Measurements from ENCODE around the gene EMC9.
A peak's percentile ranks its signal among the peaks of the same experiment; 100 is the strongest.

Gene EMC9

GRCh38 chr14:24149302-24149969 is 8.0 kb upstream of the EMC9 start:
- TF ChIP-seq, protein P1, sequence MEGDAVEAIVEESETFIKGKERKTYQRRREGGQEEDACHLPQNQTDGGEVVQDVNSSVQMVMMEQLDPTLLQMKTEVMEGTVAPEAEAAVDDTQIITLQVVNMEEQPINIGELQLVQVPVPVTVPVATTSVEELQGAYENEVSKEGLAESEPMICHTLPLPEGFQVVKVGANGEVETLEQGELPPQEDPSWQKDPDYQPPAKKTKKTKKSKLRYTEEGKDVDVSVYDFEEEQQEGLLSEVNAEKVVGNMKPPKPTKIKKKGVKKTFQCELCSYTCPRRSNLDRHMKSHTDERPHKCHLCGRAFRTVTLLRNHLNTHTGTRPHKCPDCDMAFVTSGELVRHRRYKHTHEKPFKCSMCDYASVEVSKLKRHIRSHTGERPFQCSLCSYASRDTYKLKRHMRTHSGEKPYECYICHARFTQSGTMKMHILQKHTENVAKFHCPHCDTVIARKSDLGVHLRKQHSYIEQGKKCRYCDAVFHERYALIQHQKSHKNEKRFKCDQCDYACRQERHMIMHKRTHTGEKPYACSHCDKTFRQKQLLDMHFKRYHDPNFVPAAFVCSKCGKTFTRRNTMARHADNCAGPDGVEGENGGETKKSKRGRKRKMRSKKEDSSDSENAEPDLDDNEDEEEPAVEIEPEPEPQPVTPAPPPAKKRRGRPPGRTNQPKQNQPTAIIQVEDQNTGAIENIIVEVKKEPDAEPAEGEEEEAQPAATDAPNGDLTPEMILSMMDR (IDR thresholded peaks at IDR 0.05; ENCODE audit: low read depth, low read length) = no peak
- no peak overlapping the region for H3K4me3 ChIP-seq (replicated peaks in 1 of 2; ENCODE audit: low read depth in 2 of 2, low read length in 2 of 2)
- no peak for DNase-seq (ENCODE audit: low read depth in 2 of 2)

DNA sequence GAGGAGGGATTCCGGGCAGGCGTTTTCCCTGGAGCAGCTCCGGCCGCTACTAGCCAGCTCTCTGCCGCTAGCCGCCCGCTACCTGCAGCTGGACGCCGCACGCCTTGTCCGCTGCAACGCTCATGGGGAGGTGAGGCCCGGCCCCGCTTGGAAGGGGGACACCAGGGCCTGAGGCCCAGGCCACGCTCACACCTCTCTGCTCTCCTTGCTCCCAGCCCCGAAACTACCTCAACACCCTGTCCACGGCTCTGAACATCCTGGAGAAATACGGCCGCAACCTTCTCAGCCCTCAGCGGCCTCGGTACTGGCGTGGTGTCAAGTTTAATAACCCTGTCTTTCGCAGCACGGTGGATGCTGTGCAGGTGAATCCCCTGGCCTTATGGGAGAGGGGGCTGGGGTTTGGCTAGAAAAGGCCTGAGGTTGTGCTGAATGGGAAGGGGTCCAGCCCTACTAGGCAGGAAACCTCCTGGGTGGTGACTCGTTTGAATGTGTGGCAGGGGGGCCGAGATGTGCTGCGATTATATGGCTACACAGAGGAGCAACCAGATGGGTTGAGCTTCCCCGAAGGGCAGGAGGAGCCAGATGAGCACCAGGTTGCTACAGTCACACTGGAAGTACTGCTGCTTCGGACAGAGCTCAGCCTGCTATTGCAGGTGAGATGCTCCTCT is 6.5 kb upstream of the EMC9 start:
- TF ChIP-seq, protein P1 (IDR thresholded peaks at IDR 0.05; ENCODE audit: low read depth, low read length) = no peak
- H3K4me3 ChIP-seq (replicated peaks in 1 of 2; ENCODE audit: low read depth in 2 of 2, low read length in 2 of 2) = peak overlapping the region; percentile 88 to 91
- DNase-seq (ENCODE audit: low read depth in 2 of 2) = no peak

DNA sequence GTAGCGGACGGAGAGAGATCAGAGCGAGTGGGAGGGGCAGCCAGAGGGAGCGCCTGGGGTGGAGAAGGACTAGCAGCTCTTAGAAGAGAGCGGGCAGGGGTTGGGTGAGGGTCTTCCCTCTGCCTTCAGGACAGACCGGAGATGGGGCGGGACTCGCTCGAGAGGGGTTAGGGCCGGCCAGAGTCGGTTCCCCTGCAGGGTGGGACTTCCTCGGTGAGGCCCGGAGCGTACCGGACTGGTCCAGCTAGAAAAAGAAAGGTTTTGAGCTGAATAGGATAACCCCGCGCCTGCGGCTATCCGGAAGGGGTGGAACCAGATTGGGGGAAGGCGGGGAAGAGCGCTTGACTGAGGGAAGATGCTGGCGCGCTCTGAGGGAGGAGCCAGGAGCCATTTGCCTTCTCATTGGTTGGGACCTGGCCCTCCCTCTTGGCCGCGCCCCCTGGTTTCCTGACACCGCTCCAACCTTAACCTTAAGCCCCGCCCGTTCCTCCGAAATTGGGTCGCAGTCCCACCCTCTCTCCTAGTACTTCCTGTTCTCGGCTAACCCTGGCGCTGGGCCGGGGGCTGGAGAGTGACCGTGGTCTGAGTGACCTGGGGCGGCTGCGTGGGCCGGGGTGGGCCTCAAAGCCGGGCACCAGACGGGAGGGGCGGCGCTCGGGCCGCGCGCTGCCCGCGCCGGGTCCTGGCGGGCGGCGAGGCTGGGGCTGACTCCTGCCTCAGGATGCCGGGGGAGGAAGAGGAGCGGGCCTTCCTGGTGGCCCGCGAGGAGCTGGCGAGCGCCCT is 5.8 kb upstream of the EMC9 start, which contains the start of gene RNF31:
Gene RNF31, plus strand, starts transcription at position 521 of the 783 bp plus-strand sequence. Its CDS starts 201 bp downstream, at position 722.
- peak; percentile 98 to 99 for DNase-seq (ENCODE audit: low read depth in 2 of 2)
- peak within 1 kb of the TSS; percentile 88 to 91 for H3K4me3 ChIP-seq (replicated peaks in 1 of 2; ENCODE audit: low read depth in 2 of 2, low read length in 2 of 2)
- TF ChIP-seq, protein P1 (IDR thresholded peaks at IDR 0.05; ENCODE audit: low read depth, low read length) = no peak

GRCh38 chr14:24146453-24146977 is 5.1 kb upstream of the EMC9 start, which contains the start of gene PSME2:
PSME2 (minus strand) TSS chr14:24146610; CDS start chr14:24146581, 29 bp downstream.
- DNase-seq (ENCODE audit: low read depth in 2 of 2) = peak; percentile 95 to 99
- TF ChIP-seq, protein P1 (IDR thresholded peaks at IDR 0.05; ENCODE audit: low read depth, low read length) = no peak
- H3K4me3 ChIP-seq (replicated peaks in 1 of 2; ENCODE audit: low read depth in 2 of 2, low read length in 2 of 2) = peak within 1 kb of the TSS; percentile 88 to 91

GRCh38 chr14:24145690-24146452 is 4.5 kb upstream of the EMC9 start:
- DNase-seq (ENCODE audit: low read depth in 2 of 2) = peak in 1 of 2 donors; percentile 31
- H3K4me3 ChIP-seq (replicated peaks in 1 of 2; ENCODE audit: low read depth in 2 of 2, low read length in 2 of 2) = peak overlapping the region; percentile 88 to 91

More at GRCh38 chr14:24145690-24146452, 4.5 kb upstream of the EMC9 start:
- TF ChIP-seq, protein P1 (IDR thresholded peaks at IDR 0.05; ENCODE audit: low read depth, low read length) = no peak
